ENCODE measurements around the gene MAPRE2.

MAPRE2 gene

DNA sequence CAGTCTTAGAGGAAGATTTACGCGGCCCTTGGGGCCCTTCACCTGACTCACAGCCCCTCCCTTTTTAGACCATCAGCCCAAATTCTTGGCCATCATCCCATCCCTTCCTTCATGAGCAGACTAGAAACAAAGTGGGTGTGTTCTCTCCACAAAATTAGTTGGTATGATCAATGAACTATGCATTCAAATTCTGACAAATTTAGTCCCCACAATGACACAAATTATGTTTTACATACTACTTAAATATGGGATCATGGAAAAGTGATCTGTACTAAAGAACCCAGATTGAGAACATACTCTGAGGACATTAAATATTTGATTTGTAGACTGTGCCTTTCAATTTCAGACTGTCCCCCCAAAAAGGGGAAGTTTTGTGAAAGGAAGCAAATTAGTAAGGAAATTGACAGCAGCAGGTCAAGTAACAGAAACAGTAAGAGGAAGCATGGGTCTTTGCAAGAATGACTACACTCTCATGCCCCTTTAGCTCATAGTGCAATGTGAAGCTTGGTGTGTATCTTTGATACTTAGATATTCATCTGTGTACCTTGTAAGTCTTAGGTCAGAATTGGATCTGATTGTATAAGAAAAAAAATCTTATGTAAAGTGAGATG is 2.2 kb upstream of the MAPRE2 start:
- DNase-seq: no peak

DNA sequence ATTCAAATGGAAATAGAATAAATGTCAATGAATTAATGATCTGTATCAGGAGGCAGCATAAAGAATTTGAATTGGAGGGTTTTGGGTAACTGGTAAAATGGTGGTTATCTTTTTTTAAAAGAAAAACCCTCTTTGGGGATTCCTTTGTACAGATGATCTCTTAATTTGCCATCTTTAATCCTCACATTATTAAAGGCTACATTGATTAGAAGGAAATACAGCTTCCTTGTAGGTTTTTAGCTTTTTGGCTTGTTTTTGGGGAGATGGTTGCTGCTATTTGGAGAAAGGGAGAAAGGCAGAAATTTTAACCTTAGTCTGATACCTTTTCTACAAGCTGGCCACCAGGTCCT is 600 bp upstream of the MAPRE2 start:
- DNase-seq: no peak

DNA sequence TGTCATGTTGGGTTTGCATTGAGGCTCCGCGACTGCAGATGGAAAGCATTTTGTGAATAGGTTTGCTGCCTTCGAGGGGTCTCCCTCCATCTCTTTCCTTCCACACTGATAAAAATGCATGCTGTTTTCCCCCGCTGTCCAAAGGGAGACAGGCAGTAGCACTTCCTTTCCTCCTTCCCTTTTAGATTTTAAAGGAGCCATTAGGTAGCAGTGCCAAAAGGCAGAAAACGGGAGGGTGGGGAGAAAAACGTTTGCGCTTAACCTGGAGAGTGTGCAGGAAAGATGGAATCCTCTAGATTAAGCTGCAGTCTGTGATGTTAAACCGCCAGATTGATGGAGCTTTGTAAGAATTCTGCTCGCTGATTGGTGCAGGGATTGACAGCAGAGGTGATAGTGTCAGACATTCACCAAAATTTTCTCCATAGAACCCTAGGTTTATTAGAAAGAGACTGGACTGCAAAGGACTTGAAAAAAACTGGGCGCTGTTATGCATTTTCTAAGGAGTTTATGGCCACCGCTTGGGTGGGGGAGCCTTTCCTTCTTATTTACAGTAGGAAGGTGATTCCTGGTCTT is 688 bp downstream of the MAPRE2 start:
- no peak for DNase-seq

DNA sequence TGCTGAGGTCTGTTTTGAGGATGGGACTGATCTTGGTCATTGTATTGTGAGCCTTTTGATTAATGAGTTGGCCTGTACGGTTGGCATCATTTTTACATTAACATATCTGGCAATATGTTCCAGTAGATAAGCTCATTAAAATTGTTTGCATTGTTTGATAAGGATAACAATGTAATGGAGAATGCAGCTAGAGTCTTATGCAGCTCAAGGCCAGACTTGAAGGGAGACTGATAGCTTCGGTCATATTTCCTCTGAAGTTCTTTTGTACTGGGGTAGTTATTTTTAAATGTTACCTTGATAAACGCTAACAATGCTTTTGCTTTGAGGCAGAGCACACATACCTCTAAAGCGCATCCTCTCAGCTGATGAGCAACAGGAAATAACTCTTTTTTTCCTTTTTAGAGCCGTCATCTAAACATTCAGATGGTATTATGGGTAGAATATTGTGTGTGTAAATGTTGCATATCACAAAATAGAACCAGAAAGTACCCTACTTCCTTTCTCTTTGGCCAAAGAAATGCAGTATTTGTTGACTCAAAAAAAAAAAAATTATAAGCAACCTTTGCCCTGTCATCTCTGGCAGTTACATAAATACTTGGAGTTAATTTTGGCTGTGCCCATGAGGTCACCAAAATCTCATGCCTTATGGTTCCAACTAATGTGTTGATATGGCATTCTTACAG is 1.3 kb downstream of the MAPRE2 start:
- DNase-seq: no peak

DNA sequence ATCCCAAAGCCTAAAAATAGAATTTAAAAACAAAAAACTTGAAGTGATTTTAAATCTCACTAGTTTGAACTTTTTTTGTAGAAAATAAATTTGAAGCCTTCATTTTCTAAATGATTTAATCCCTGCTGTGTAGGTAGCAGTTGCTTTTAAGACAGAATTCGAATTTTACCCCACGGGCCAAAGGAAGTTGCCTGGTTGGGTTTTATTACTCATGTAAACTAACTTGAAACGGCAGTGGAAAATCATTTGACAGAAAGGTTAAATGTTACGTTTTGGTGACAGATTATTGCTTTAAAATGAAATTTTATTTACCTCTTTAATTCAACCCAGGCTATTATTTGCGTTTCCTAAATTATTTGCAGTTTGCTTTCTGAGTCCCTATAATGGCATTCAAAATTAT is 2.0 kb downstream of the MAPRE2 start:
- DNase-seq: no peak

DNA sequence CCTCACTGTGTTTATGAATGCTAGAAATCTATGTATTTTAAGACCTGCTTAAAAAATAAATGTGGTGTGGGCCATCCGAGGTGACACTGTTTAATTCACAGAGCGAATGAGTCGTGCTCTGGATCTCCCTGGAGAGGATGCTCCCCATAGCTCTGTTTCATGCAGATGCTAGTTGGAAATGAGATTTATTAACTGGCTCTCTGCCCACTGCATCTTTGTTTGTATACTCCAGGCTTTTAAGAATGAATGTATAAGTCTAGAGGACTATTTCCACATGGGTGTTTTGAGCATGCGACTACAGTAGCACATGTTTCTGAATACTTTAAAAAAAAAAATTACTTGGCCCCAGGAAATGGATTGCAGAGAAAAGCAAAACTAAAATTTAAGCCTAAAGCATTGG is 3.9 kb downstream of the MAPRE2 start:
- no peak for DNase-seq

DNA sequence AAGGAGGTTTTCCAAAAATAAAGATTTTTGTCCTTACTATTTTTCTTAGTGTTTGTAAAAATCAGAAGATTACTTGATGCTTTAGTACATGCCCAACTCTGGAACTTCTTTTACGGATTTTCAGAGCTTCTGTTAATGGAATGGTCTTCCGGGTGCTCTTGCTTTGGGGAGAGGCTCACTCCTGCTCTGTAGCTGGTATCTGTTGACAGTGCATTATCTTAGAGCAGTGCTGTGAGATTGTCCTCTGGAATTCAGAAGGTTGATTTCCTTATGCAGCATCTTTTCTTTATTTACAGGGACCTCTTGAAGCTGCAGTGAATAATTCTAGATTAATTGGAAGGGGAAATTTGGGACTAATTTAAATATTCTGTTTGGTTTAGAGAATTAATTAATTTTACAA is 4.6 kb downstream of the MAPRE2 start:
- no peak for DNase-seq

DNA sequence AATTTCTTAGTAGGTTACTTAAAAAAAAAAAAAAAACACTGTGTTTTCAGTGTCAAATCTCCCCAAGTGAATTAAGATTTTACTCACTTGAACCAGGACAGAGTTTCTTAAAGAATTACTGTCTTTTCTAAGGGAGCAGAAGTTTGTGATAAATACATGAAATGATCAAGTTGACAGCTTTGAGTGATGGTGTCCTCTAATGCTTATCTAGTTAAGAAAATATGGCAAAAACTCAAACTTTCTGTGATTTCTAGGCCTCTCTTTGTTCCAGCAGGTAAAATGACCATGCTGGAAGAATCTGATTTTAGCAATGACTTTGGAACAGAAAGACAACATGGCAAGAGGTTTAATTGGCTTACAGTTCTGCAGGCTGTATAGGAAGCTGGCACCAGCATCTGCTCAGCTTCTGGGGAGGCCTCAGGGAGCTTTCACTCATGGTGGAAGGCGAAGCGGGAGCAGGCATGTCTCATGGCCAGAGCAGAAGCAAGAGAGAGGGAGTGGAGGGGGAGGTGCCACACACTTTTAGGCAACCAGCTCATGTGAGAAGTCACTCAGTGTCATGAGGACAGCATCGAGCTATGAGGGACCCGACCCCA is 6.6 kb downstream of the MAPRE2 start:
- DNase-seq: no peak

DNA sequence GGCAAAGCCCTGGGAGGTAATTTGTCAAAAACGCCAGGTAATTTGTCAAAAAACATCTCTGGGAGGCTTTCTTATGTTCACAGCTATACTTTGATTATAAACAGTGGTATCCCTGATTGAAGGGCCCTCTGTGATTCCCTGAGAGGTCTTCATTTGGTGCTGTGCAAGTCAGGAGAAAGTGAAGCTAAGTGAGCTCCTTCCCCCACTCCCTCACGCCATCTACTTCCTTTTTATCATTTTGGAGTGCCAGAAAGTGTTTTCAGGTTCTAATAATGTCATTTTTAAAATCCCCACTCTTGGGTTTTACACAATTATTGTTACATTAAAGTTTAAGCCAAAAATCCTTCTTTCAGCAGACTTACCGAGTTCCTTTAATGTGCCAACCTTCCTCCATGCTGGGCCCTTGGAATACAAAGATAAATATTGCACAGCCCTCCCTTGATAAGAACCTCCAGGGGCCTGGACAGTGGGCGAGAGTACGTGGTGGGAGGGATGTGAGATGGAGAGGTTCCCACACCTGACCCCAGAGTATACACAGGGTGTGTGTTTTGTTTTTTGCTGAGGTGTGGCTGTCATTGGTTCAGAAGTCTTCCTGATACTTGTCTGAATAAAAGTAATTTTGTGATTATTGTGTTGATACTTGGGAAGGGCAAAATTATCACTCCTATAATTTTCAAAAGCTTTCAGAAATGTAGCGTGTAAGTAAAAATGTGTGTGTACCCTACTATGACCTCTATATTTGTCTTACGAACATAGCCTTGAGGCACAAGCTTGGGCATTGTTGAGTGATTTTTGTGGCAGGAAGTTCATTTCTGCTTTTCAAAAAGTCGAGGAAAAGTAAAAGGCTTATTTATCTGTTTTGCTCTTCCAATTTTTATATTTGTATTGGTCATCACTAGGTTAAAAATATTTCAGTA is 8.2 kb downstream of the MAPRE2 start:
- DNase-seq: no peak

DNA sequence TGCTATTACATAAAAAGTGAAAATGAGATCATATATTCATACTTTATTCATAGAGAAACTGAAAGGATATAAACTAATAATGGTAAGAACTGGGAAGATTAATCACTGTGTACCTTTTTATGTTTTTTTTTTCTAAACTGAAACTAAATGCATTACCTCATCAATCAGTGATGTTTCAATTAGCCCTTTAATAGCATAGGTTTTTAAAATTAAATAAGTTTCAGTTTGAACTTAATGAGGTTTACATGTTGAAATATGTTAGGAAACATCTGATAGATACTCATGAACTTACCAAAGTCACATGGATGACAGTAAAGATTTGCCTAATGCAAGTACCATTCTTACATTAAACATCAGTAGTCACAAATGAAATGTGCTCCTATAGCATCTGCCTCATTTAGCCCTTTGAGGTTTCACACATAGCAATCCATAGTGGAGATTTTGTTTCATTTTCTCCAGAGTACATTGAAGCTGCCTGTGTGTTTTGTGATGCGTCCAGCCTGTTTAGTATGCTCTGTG is 8.9 kb downstream of the MAPRE2 start:
- no peak for DNase-seq

DNA sequence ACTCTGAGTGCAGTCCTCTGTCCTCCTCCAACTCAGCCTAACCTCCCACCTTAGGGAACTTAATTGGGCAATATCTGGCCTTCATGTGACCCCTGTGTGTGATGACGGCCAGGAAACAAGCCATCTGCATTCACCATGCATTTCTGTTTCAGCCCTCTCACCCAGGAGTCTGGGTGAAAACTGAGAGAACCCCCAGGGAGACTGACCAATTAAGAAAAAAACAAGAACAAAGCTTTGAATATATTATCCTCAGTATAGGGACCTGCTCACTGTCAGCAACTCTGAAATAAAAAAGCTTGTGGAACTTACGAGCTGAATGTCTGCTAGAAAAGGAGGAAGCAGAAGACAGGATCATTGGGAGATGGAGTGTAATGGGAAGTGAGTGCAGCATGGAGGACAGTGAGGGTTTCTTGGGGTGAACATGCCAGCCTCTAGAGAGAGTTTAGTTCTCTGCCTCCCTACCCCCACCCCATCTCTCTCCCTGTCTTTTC is 9.5 kb downstream of the MAPRE2 start:
- DNase-seq: no peak

DNA sequence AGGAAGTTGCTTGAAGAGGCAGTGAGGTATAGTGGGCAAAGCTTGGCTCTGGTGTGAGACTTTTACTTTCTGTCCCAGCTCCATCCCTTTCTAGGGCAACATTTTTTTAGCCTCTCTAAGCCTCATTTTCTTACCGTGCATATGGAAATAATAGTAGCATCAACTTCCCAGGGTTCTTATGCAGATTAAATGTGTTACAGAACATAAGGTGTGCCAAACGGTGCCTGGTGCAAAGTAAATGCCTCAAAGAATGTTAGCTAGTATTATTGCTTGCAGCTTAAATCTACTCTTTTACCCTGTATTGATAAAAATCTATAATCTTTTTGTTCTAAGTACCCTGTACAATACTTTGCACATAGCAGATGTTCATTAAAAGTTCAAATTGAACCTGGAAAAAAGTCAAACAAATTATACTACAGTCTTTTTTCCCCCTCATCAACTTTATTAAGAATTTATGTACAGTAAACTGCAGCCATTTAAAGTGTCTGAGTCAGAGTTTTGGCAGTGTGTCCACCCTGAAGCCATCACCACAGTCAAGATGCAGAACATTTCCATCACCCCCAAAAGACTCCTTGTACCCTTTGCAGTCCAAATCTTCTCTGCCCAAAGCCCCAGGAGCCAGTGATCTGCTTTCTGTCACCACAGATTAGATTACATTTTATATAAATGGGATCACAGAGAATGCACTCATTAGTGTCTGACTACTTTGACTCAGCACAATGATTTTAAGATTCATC is 10.6 kb downstream of the MAPRE2 start:
- no peak for DNase-seq

DNA sequence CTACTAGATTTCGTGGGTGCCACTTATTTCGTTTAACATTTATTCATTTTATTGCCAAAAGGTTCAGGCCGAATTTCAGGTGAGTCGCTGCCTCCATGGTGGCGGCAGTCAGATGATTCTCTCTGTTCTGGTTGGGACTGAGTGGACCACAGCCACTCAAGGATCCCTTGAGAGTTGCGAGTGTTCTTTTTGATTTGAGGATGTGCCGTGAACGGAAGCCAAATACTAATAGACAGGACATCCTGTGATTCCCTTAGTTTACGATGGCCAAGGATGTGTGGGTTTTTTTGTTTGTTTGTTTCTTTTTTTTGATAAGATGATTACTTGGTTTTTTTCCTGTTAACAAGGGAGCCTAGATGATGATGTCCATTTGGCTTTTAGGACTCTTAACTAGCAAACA is 13.2 kb downstream of the MAPRE2 start:
- no peak for DNase-seq

DNA sequence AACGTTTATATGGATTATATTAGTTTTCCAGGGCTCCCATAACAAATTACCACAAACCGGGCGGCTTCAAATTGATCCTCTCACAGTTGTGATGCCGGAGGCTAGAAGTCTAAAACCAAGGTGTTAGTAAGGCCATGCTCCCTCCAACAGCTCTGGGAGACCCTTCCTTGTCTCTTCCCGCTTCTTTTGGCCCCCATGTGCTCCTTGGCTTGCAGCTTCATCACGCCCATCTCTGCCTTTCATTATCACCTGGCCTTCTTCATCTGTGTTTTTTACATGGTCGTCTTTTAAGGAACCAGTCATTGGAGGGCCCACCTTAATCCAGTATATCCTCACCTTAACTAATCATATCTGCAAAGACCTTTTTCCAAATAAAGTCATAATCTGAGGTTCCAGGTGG is 13.9 kb downstream of the MAPRE2 start:
- no peak for DNase-seq

DNA sequence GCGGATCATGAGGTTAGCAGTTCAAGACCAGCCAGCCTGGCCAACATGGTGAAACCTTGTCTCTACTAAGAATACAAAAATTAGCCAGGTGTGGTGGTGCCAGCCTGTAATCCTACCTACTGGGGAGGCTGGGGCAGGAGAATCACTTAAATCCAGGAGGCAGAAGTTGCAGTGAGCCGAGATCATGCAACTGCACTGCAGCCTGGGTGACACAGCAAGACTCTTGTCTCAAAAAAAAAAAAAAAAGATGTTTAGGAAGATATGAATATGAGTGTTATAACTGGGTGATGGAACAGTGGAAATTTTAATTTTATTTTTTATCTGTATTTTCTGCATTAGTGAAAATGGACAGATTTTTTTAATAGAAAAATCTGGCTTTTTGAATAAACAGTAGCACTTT is 14.5 kb downstream of the MAPRE2 start:
- no peak for DNase-seq

DNA sequence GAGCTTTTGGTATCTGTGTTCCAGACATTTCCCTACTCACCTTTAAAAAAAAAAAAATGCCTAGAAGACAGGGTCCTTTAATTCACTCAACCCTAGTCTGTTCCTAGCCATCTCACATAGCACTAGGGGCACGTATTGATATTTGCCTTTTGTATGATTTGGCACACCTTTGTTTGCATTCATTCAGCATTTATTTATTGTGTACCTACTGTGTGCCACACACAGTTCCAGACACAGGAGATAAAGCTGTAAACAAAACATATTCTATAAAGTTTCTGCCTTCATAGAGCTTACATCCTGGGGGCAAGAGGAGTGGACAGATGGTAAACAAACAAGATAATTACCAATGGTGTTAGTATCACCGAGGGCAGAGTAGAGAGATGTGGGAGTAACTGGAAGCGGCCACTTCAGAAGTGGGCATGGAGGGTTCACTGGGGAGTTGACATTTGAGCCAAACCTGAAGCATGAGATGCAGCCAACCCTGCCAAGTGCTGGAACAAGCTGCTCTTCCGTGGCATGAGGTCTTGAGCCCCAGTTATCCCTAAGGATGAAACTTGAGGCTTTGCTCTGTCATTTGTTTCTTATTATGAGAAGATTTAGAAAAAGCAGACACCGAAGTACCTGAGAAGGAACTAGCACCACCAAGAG is 18.2 kb downstream of the MAPRE2 start:
- DNase-seq: no peak

DNA sequence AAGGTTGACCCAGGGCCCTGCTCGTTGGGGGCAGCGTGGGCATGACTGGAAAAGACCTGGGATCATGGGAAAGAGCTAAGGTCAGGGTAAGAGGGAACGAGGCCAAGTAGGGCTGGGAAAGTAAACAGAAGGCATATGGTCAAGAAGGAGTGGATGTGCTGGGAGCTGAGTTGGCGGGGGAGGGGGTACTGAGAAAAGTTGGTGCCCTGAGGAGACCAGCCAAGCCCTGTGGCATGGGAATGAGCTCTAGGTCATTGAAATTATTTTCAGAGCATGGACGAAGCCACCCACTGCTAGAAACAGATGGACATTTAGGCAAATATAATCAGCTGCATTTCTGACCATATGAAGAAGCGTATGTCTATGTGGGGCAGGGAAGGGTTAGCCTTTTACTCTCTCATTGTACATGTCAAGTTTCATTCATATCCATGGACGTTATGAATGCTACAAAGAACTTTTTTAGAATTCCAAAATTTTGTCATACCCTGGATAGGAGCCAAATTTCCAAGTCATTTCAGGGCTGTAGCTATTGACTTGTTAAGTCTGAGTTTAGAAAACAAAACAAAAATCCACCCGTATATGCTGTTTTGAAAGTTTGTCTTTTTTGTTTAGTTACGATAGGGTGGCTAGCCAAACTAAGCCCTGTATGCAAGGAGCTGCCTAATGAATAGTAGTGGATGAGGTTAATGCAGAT is 19.1 kb downstream of the MAPRE2 start:
- no peak for DNase-seq

DNA sequence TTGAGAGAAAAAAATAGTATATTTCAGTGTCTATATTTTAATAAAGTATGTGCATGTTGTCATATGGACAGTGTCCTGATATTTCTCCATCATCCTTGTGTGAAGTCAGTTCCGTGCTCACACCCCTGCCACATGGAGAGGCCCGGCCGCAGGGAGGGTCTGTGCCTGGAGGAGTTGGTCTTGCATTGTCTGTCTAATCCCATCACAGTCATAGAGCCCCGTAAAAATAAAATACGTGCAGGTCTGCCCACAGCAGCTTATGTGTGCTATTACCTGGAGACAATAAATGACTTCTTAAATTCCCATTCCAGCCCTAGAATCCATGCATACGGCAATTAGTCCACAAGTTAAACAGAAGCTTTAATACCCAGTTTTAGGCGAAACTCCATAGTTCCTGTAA is 20.1 kb downstream of the MAPRE2 start:
- DNase-seq: no peak

DNA sequence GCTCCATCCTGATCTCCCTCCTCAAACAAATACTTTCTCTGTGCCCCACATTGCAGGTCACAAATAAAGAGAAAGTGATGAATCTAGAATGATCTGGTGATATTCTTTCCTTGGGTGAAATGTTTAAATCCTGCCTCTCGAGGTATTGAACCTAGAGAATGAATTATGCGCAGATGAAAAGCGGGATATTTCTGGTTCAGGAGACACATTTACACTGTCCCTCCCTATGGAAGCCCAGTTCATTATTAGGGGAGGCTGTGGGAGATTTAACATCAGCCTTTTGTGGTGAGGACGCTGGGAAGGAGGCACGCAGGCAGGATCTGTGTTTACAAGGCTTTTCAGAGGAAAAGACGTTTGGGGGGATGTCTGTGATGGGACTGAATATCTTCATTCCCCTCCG is 20.6 kb downstream of the MAPRE2 start:
- no peak for DNase-seq

DNA sequence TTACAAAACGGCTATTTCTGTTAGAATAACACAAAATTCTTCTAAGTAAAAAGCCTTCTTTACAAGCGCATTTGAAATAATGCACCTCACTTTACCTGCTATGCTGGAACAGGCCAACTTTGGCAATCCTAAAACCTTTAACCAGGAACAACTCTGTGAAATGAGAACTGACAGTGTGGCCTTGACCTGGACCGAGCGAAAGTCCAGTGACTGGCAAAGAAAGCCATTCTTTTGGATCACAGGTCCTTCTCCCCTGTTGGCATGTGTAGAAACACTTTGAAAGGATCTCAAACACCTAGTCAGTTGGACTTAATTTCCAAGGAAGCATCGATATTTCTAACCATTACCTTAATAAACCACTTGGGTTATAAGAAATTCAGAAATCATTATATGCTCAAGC is 21.2 kb downstream of the MAPRE2 start:
- DNase-seq: no peak
